Pericardium fibroblast (primary cell): ENCODE data around the gene TUBA4A. TPM values are rescaled to one million over a fixed set of nuclear protein-coding genes. Genes with fewer than 3 reads are reported as not detected.

Experiments
- total RNA-seq: library from RNA; depleted of rRNA; stranded (reverse); fragments of >200 nt; gene quantifications from 2 replicates; pipeline ENCODE4 v1.2.3, GENCODE V29; 2015

TUBA4A gene
- total RNA-seq: 2.0 and 6.0 TPM in 2 replicates

DNA sequence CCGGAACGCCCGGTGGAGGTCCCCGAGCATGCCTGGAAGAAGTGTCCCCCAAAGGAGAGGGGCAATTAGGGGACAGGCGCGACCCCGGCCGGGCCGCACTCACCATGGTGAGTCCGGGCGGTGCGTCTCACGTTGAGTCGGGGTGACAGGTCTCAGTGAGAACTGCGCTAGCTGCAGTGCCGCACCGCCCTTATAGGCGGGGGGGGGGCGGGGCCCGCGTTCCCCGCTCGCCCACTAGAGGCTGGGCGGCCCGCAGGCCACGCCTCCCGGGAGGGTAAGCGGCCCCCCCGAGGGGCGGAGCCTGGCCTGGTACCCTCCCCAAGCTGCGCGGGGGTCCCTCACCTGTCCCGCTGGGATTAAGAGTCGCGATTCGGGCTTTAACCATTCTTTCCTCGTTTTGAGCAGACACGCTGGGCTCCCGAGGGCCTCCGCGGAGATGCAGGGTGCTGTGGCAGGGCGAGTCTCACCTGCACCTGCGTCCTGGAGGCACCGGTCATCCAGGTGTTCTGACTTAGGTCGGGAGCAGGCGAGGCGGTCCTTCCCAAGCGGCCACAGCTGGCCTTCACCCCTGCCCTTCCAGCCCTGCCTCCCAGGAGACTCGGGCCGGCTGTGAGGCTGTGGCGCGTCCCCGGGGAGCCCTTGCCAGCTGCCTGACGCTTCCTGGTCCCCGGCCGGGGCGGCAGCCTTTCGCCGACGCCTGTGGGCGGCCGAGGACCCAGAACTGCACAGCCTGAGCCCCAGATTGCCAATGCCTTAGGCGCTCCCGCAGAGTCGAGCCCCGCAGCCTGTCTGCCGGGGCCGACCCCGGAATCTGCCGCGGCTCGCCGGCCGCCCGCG, at the start of gene TUBA4A:
Gene TUBA4A, minus strand, starts transcription at position 166 of the 837 bp plus-strand sequence. Its CDS starts 60 bp downstream, at position 106.

DNA sequence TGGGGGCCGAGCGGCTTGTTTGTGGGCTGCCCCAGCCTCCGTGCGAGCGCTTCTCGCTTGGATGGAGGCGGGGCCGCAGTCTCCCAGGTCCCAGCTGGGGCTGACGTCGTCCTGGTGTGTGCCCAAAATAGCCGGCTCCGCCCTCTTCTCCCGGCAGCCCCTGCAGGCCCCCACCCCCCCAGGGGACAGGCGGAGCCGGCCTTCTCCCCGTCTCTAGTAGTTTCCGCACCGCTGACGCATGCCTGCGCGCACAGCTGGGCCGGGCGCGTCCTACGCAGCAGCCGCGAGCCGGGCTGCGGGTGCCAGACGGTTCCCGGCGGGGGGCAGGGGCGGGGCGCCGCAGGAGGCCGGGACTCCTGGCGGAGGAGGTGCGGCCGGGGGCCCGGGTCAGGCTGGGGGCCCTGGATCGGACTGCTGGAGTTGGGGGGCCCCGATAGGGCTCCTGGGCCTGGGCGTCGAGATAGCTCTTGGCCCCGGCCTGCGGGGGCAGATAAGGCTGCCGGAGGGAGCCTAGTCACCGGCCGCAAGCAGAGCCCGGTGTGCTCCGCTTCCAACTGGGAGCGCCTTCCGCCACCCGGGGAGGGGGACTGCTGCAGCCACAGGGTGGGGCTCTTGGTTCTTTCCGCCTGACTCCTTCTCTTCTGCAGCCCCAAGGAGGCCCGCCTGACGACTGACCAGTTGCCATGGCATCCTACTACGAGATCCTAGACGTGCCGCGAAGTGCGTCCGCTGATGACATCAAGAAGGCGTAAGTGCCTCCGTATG, 25.6 kb upstream of the TUBA4A start, which contains the start of gene DNAJB2:
Gene DNAJB2, plus strand, starts transcription at position 216 of the 765 bp plus-strand sequence. Its CDS starts 468 bp downstream, at position 684.

DNA sequence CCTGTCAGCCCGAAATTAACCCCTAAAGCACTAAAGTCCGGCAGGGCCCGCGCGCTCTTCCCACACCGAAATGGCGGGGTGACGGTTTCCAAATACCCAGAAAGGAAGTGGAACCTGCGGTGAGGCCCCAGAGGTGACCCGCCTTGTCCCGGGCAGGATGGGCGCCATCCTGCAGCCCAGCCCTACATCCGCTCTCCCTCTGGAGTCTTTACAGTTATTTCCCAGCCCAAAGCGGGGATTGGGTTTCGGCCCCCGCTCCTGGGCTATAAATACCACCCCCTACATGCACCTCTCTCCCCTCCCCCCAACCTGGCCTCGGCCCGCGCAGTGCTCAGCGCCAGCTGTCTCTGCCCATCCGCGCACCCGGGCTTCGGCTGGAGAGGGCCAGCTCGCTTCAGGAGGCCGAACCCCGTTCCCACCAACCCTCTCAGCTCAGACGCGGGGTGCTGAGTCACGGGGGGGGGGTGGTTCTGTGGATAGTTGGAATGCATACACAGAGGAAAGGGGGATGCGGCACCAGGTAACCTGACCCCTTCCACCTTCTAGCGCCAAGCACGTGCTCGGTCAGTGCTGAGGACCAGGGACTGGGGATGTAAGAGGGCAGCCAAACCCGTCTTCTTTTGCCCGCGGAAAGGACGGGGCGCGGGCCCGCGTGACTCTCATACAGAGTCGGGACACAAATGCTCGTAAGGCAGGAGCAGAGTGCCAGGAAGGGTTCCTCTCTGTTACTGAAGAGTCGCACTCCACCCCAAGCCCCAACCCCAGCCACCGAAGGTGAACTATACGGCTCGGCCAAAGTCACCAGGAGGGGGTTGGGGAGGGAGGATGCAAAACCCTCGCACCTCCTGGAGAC, 592 bp downstream of the TUBA4A start, which contains the start of gene TUBA4B:
Gene TUBA4B, plus strand, starts transcription at position 344 of the 853 bp plus-strand sequence. Its CDS starts 165 bp downstream, at position 509.

DNA sequence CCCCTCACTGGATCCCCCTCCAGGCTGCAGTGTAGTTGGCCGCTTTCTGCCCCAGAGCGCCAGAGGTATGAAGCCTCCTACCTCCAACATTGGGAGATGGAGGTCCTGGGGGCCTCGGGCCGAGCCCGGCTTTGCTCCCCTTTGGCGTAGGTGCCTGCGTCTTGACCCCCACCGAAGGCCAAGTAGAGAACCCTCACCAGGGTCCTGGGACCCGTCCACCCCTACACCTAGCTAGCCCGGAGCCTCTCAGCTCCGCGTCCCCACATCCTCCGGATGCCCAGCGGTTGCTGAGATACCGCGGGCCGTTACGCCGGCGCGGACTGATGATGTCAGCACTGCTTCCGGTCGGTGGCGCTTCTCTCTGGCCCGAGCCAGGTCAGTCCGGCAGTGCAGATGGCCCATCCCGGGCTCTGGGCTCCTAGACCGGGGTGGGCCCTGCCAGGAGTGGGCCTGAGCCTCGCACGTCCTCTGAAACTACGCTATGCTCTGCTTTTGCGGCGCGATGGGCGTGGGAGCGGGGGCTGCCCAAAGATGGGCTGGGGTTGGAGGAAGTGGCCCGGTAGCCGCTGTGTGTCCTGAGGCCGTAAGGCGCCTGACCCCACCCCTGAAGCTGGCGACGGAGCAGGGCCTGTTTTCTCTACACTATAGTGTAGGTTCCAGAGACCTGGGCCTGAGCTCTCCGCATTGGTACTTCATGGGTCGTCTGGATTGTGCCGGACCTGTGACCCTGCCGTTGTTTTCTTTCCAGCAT, 8.4 kb downstream of the TUBA4A start, which contains the start of the genes GLB1L and STK16:
Gene GLB1L, minus strand, starts transcription at position 297 of the 751 bp plus-strand sequence. CDS start 1,871 bp downstream, outside the sequence.
Gene STK16, plus strand, starts transcription at position 332 of the 751 bp plus-strand sequence. CDS start 521 bp downstream, outside the sequence.

DNA sequence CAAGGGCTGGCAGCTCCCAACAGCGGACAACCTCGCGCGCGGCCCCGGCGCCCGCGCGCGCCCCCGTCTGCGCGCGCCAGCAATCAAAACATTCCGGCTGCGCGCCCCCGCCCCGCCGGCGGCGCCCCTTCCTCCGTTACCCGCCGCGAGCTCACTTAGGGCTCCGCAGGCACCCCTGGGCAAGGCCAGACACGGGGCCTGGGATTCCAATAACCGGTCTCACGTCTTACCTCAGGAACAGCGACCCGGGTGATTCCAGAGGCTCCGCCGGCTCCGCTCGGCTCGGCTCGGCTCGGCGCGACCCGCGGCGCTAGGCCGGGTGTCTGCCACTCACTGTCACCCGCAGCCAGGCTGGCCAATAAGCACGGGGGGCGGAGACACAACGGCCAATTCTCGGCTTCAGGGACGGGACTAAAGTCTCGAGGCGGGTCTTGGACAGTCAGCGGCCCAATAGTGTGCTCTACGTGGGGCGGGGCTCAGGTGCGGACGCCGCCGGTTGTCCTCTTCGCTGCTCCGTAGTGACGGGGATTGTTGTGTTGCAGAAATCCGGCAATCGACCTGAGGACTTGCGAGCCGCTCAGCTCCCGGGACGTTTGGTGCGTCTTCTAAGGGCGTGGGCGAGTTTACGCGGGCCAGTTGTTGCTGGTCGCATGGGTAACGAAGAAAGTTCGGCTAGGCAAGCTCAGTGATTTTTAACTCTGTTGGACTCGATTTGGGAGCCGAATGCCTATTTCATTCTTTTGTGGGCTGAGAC, 24.2 kb downstream of the TUBA4A start, which contains the start of the genes ANKZF1 and ATG9A:
Gene ANKZF1, plus strand, starts transcription at position 502 of the 754 bp plus-strand sequence. CDS start 452 bp downstream, outside the sequence.
Gene ATG9A, minus strand, starts transcription at position 332 of the 754 bp plus-strand sequence. CDS start 1,612 bp downstream, outside the sequence.

DNA sequence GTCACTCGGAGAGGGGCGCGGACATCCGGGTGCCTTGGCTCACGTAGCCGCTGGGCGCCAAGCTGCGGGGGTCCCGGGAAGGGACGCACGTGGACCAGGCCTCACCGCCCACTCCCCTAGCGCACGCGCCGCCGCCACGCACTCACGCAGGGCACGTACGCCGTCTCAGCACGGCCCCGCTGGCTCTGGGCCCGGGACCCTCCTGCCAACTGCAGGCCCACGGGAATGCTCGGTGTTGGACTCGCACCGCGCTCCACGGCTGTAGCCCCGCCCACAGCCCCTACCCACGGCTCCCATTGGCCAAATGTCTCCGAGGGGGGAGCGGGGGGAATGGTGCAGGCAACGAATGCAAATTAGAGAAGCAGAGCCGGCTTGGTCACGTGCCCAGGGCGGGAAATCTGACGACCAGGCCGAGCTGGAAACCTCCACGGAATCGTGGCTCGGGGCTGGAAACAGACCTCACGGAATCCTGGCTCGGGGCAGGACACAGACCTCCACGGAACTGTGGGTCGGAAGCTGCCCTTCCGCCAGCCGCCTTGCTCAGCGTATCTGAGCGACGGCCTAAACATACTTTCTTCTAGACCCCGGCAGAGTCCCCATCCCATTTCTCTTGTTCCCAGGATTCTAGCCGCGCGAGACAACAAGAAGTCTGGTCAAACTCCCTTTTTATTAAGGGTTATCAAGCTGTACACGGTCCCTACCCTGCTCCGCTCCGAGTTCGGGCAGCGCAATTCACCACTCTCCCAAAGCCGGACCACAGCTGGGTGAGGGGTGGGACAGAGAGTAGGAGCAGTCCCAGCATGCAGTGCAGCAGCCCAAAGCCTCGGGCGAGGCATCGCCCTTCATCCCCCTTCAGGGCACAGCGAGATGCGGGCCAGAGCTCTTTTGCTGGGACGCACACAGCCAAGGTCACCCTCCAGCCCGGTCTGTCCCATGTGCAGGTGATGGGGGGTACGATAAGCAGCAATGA, 34.7 kb downstream of the TUBA4A start, which contains the start of gene ABCB6:
Gene ABCB6, minus strand, starts transcription at position 227 of the 970 bp plus-strand sequence. CDS start 285 bp downstream, outside the sequence.

DNA sequence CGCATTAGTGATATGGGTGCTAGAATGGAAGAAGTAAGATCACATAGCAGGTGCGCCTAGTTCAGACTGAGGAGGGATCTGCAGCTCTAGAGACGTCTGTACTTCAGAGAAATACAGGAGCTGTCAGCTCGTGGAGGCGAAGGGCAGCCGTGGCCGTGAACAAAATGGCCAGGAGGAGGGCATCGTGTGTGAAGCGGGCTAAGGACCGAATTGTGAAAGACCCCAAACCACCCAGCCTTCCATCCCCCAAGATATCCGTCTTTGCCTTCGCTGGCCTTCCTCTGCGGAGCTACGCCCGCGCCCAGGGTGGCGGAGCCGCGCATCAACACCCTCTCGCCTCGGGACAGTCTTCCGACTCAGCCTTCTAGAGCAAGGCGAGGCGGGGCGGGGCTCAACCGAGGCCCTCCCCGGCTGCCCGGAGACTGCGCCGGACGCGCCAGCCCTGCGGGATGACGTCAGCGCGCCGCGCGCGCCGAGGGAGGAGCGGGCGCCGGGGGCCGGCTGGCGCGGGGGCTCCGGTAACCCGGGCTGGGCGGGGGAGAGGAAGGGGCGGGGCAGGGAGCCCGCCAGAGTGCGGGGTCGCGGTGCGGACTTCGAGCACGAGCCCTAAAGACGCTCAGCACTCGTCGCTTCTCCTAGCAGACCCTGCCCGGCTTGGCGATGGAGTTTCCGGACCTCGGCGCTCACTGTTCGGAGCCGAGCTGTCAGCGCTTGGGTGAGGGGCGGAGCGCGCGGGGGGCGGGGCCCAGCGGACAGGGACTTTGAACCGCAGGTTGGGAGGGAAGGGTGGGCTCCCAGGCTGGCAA, 47.2 kb downstream of the TUBA4A start, which contains the start of gene ZFAND2B:
Gene ZFAND2B, plus strand, starts transcription at position 455 of the 806 bp plus-strand sequence. Its CDS starts 206 bp downstream, at position 661.

Other genes with a start within 250 kb of the TUBA4A start
- gene CFAP65, start 212.4 kb downstream of the TUBA4A start, total RNA-seq: not detected in 2 replicates
- gene IHH, start 193.0 kb downstream of the TUBA4A start, total RNA-seq: 0.12 TPM in 1 of 2 replicates, not detected in the other
- gene NHEJ1, start 93.1 kb downstream of the TUBA4A start, total RNA-seq: 20.0 and 24.2 TPM in 2 replicates
- 0.09 and 0.12 TPM in 2 replicates for gene SLC23A3, start 83.9 kb downstream of the TUBA4A start, total RNA-seq
- 20.2 and 24.2 TPM in 2 replicates for gene CNPPD1, start 77.0 kb downstream of the TUBA4A start, total RNA-seq
- gene RETREG2, start 75.6 kb downstream of the TUBA4A start, total RNA-seq: 40.9 and 47.1 TPM in 2 replicates
- gene ZFAND2B, start 47.1 kb downstream of the TUBA4A start, total RNA-seq: 26.0 and 28.9 TPM in 2 replicates
- gene ABCB6, start 35.0 kb downstream of the TUBA4A start, total RNA-seq: 22.0 and 33.0 TPM in 2 replicates
- gene ATG9A, start 24.3 kb downstream of the TUBA4A start, total RNA-seq: 50.3 and 60.6 TPM in 2 replicates
- 32.1 and 33.6 TPM in 2 replicates for gene ANKZF1, start 24.1 kb downstream of the TUBA4A start, total RNA-seq
- 13.0 and 24.3 TPM in 2 replicates for gene GLB1L, start 8.5 kb downstream of the TUBA4A start, total RNA-seq
- gene STK16, start 8.4 kb downstream of the TUBA4A start, total RNA-seq: 12.2 and 13.4 TPM in 2 replicates
- not detected in 2 replicates for gene TUBA4B, start 675 bp downstream of the TUBA4A start, total RNA-seq
- 31.4 and 35.7 TPM in 2 replicates for gene DNAJB2, start 25.4 kb upstream of the TUBA4A start, total RNA-seq
- 4.6 and 6.0 TPM in 2 replicates for gene PTPRN, start 55.5 kb upstream of the TUBA4A start, total RNA-seq
- not detected in 2 replicates for gene RESP18, start 78.8 kb upstream of the TUBA4A start, total RNA-seq
- 58.1 and 63.8 TPM in 2 replicates for gene DNPEP, start 134.0 kb upstream of the TUBA4A start, total RNA-seq
- 98.0 and 165 TPM in 2 replicates for gene DES, start 164.5 kb upstream of the TUBA4A start, total RNA-seq
- gene SPEG, start 180.9 kb upstream of the TUBA4A start, total RNA-seq: 22.5 and 32.4 TPM in 2 replicates
- gene GMPPA, start 245.0 kb upstream of the TUBA4A start, total RNA-seq: 34.4 and 70.1 TPM in 2 replicates